GM19240 (cell line): Measurements from ENCODE around the gene ACADS.

ENCODE experiments used
- DNase-seq: peaks from one replicate; pipeline ENCODE4 v3.0.0; 2011; ENCODE audit warnings: low spot score; ENCODE audit not compliant: insufficient read length

The ACADS gene

DNA sequence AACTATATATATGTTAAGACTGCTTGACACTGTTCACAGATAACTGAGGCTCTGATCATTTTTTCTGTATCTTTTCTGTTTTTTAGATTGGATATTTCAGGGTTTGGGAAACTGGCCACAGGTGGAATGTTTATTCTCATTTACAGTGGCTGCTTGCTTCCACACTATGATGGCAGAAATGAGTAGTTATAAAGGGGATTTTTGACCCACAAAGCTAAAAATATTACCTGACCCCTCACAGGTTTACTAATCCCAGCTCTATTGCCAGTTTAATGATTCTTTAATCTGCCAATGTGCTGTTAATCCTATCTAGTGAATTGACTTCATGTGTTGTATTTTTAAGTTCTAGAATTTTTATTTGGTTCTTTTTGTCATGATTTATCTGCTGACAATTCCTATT is 29.6 kb downstream of the ACADS start:
- DNase-seq, result no peak

DNA sequence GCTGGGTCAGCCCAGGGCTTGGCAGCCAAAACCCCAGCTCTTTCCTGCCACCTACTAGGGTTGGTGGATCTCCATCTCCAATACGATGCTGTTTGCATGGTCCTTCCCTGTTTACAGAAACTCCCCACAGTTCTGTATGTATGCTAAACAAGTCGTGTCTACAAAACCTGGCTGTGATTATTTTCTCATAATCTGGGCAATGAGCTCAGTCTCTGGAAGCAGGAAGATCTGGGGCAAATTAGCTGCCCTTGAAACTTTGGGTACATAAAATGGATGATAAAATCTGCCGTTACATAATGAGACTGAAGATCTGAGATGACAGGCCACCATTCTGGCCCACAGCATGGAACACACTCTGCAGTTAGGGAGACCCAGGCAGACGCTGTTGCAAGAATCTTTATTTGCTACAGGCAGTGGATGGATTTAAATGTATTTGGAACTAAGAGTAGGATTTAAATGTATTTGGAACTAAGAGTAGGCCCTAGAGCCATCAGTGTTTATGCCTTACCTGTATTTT is 31.7 kb downstream of the ACADS start:
- no peak for DNase-seq

DNA sequence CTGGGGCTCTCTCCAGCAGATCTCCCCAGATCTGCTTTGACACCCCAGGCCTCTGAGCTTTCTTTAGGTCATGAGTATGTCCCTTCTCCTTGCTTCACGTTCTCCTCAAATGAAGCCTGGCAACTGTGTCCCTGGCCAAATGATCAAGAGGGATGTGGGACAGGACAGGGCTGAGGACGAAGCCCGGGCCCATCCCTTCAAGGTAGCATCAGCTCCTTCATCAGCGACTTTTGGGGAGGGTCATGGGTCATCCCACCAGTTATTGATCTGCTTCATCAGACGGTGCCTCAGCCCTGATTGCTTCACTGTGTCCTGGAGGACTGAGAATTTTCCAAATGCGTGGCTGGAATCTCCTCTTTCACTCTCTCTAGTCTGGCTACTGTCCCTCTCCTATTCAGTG is 32.3 kb downstream of the ACADS start:
- no peak for DNase-seq

GRCh38 chr12:120758798-120759590 is 33.4 kb downstream of the ACADS start:
- DNase-seq, result no peak

- no peak for DNase-seq
Observed at GRCh38 chr12:120759591-120760348, 34.1 kb downstream of the ACADS start.

GRCh38 chr12:120760349-120761254 is 35.0 kb downstream of the ACADS start:
- no peak for DNase-seq

DNA sequence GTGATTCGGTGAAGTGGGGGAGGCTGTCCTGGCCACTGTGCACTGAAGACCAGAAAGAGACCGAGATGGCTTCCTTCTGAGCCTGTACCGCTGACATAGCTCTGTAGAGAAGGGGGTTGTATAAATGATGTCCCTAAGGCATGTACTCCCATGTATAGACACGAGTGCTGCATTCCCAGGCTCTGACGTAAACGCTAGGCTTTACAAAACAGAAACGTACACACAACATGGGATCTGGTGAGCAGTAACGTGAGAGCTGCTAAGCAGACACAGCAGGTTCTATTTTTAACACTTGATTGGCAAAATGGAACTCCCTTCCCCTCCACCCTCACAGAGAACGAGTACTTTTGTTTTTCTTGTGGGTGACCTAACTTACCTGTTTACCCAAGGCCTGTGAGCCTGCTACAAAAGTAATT is 35.9 kb downstream of the ACADS start:
- no peak for DNase-seq

DNA sequence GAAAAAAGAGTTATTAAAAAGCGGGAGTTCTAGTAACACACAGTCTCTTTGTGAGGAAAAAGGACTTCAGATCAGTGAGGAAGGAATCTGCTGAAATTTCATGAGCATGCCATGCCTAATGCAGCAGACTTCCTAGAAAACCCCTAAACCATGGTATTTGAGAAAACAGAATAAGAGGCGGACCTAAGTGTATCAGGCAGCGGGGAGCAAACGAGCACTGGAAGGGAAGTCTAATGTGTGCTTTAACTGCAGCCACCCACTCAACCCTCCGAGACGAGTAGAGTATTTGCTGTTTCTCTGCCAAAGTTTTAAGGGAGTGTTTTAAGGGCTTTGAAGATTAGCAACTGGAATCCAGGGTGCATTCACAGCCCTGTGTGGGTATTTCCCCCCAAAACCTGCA is 36.5 kb downstream of the ACADS start:
- no peak for DNase-seq

DNA sequence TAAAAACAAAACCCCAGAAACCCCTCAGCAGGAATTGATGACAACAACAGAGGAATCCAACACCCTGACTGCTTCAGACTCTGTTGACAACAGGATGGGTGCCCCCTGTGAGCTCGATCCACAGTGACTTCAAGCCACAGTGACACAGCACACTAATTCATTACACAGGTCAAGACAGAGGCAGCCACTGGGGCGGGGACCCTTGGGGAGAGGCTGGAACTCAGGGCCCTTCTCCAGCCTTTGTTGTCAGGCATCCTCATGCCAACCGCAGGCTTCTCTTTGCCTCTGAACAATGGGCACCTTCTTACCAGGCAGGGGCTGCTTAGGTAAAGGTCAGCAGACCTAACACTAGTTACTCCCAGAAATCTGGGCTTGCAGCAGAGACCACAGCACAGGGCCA is 37.6 kb downstream of the ACADS start:
- no peak for DNase-seq

GRCh38 chr12:120764816-120765215 is 39.2 kb downstream of the ACADS start:
- DNase-seq, result no peak

- no peak for DNase-seq
Observed at GRCh38 chr12:120766566-120766965, 40.9 kb downstream of the ACADS start.

GRCh38 chr12:120767071-120768024 is 41.7 kb downstream of the ACADS start:
- DNase-seq, result no peak

DNA sequence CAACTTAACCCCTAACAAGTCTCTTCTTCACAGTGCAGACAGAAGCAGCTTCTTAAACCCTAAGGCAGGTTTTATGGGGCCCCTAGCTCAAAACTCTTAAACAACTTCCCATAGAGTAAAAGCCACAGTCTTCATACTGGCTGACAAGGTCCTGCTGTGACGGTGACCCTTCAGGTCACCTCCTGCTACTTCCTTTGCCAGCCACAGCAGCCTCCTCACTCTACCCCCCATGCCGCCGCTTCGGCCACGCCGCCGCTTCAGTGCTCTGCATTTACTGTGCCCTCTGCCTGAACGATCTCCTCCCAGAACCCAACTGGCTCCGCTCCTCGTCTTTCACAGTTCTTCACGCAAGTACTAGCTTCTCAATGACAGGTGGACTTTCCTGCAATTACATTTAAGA is 45.5 kb downstream of the ACADS start:
- no peak for DNase-seq

DNA sequence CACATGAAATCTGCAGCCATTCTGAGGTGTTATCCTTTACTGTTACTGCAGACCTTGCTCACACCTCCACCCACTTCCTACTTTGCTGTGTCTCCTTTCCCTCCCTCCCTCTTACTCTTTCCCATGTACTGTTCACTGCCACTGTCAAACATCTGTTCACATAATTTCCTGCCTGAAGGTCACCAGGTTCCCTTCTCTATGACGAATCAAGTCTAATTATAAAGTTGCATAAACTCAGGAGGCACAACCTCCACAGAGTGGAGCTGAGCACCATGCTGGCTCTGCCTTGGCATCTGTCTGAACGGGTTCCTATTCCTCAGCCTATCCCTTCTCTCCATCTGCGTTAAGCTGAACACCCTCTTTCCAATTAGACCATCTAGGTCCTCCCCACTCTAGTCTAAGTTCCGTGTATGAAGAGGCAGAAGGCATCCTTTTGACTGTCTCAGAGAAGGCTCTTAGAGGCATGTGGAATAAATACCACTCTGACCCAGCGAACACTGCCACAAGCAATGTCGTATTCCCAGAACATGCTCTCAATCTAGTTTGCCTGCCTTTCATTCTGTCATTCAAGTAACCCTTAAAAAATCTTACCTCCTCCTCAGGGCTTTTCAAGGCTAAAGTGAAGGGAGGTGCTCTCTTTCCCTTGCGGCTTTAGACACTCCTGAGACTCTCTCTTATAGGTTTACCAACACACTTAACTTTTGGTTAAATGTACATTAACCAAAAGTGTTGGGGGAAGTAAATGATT is 48.7 kb downstream of the ACADS start:
- DNase-seq, result no peak

- no peak for DNase-seq
Observed at GRCh38 chr12:120775862-120776552, 50.4 kb downstream of the ACADS start.

- no peak for DNase-seq
Observed at GRCh38 chr12:120783197-120783596, 57.6 kb downstream of the ACADS start.

DNA sequence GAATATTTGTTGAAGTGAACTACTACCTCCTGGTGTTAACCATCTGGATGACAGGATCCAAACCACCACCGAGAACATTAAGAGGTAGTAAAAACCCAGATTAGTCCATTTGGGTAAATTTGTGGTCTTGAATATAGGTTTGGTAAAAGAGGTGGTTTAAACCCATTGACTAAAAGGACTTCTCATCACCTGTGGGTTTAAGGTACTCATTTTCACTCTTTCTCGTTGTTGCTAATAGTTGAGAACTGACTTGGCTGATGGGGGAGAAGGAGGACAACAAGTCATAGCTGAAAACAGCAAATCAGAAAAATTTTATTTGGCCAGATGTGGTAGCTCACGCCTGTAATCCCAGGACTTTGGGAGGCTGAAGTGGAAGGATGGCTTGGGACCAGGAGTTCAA is 59.2 kb downstream of the ACADS start:
- DNase-seq, result no peak

GRCh38 chr12:120787889-120788288 is 62.3 kb downstream of the ACADS start:
- DNase-seq, result no peak
